ENCODE results near the gene GFER.

GFER gene

GRCh38 chr16:2025251-2025650 is 41.3 kb downstream of the GFER start:
- no peak for TF ChIP-seq CTCF (IDR thresholded peaks at IDR 0.05; ENCODE audit: low read depth, low read length)
- no peak overlapping the region for H3K4me3 ChIP-seq (ENCODE audit: low read depth, low read length)

- peak overlapping the region; percentile 51 for H3K4me3 ChIP-seq (ENCODE audit: low read depth, low read length)
- no peak for TF ChIP-seq CTCF (IDR thresholded peaks at IDR 0.05; ENCODE audit: low read depth, low read length)
These were observed 42.0 kb downstream of the GFER start for GRCh38 chr16:2025878-2026460.

GRCh38 chr16:2026461-2027023 is 42.5 kb downstream of the GFER start, which contains the start of gene NHERF2:
Gene NHERF2, plus strand, starts transcription at chr16:2026902. Its CDS starts 104 bp downstream, at chr16:2027006.
- no peak for TF ChIP-seq CTCF (IDR thresholded peaks at IDR 0.05; ENCODE audit: low read depth, low read length)
- H3K4me3 ChIP-seq (ENCODE audit: low read depth, low read length), result peak within 1 kb of the TSS; percentile 71

- no peak for TF ChIP-seq CTCF (IDR thresholded peaks at IDR 0.05; ENCODE audit: low read depth, low read length)
- peak overlapping the region; percentile 71 for H3K4me3 ChIP-seq (ENCODE audit: low read depth, low read length)
These were observed 43.3 kb downstream of the GFER start for GRCh38 chr16:2027024-2028010.

GRCh38 chr16:2028146-2028545 is 44.2 kb downstream of the GFER start:
- TF ChIP-seq CTCF (IDR thresholded peaks at IDR 0.05; ENCODE audit: low read depth, low read length), result no peak
- H3K4me3 ChIP-seq (ENCODE audit: low read depth, low read length), result peak overlapping the region; percentile 71

GRCh38 chr16:2028620-2029220 is 44.7 kb downstream of the GFER start:
- no peak for TF ChIP-seq CTCF (IDR thresholded peaks at IDR 0.05; ENCODE audit: low read depth, low read length)
- H3K4me3 ChIP-seq (ENCODE audit: low read depth, low read length), result peak overlapping the region; percentile 71
